ENCODE results near the gene FBH1.
"Not testable (repeated sequence)": the region's sequence is repeated elsewhere in the genome, so short reads cannot be mapped to it uniquely, and the experiment has no call there.

Gene FBH1

DNA sequence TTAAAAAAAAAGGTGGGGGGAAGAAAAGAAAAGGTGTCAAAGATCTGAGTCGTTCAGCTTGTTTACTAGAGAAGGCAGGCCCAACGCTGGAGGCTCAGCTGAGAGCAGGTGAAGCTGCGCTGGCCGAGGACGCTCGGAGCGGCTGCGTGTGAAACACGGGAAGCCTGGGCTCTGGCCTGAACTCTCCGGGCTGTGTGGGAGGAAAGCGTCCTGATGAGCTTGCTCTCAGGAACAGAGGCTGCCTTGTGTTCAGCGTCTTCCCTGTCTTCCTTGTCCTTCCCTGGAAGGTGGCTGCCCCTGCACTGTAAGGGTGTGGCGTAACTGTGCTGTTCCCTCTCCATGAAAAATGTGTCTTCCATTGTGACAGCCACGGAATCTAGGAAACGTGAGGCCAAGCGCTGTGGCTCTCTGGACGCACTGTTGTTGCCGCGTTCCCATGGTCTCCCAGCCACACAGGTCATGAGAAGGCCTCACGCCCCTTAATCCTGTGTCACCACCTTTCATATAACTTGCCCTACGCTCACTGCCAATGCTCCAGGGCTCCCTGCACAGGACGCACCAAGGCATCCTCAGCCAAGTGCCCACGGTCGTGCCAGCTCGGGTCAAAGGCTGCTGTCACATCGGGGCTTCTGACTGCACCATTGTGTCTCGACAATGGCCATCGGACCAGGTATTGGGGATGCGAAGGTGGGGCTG is 71.5 kb downstream of the FBH1 start:
- DNase-seq, result no peak

DNA sequence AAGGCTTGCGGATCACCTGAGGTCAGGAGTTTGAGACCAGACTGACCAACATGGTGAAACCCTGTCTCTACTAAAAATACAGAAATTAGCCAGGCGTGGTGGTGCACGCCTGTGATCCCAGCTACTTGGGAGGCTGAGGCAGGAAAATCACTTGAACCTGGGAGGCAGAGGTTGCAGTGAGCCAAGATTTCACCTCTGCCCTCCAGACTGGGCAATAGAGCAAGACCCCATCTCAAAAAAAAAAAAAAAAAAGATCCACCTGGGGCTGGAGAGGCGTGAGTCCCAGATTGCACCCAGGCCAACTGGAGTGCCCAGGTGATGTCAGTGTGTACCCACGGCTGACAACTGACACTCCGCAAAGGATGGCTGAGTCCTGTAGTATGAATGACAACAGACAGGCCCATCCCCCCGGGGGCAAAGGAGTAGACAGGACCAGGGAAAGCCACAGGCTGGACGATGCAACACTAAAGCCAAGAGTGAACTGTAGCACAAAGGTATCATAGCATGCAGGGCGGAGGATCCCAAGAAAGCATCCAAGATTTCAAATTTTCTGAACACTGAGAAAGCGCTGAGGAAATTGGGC is 72.4 kb downstream of the FBH1 start:
- not testable (repeated sequence) for DNase-seq

DNA sequence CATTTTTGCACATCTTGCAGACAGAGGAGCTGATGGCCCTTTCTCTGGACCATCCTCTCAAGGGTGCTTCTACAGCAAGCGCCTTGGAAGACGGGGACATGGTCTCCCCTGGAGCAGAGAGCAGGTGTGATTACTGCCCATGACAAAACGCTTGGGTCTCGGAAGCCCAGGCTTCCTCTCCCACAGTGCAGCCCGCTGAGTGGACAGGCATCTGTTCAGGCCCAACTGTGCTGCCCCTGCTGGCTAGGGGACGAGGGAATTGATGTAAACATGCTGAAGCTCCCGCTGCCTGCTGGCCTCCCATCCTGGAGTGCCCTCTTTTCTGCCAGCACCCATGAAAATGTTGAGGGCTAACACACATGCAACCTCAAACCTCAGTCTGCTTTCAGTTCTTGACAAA is 73.0 kb downstream of the FBH1 start:
- no peak for DNase-seq

DNA sequence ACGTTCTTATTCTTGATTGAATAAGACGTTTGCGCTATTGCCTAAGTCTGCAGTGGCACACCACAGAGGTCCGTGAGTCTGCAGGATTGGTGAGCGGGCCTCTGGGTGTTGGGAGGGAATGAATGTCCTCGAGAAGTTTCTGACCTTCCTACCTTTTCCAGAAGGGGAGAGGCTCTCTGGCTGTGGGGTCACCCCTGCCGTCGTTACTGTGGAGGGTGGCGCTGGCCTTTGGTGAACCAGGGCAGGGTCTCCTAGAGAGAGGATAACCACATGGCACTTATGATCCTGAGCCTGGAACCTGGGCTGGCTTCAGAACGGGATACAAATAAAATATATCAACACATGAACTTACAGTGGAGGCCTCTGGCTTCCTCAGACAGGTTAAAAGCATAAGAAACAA is 73.5 kb downstream of the FBH1 start:
- no peak for DNase-seq

DNA sequence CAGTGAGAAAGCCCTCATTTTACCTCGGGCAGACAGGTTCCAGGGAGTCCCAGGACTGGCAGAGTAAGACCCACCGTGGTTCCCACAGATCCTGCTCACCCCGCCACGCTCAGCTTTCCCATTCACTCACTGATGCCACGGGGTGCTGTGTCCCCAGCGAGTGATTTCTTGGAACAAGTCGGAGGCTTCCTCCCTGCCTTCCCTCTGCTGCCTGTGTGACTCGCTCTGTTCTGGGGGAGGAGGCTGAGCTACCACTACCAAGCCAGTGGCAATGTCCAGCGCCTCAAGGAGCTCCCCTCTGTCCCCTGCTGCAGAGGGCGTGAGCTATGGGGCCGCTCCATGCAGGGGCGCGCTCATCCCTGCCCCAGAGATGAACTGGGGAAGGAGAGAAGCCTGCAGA is 74.7 kb downstream of the FBH1 start:
- no peak for DNase-seq

DNA sequence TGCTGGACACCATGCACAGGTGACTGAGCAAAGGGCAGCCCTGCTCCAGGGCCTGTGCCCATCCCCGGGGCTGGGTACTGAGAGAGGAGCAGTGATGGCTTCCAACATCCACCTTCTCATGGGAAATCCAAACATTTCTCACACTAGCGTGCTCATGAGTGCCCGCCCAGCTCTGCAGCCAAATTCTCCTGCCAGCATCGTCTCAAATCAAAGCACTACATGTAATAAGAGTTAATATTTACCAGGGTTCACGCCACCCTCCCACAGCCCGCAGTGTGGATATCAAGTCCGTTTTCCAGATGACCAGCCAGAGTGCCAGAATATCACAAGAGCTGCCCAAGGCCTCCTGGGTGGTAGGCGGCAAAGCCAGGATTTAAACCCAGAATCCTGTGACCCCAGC is 75.2 kb downstream of the FBH1 start:
- DNase-seq, result no peak

DNA sequence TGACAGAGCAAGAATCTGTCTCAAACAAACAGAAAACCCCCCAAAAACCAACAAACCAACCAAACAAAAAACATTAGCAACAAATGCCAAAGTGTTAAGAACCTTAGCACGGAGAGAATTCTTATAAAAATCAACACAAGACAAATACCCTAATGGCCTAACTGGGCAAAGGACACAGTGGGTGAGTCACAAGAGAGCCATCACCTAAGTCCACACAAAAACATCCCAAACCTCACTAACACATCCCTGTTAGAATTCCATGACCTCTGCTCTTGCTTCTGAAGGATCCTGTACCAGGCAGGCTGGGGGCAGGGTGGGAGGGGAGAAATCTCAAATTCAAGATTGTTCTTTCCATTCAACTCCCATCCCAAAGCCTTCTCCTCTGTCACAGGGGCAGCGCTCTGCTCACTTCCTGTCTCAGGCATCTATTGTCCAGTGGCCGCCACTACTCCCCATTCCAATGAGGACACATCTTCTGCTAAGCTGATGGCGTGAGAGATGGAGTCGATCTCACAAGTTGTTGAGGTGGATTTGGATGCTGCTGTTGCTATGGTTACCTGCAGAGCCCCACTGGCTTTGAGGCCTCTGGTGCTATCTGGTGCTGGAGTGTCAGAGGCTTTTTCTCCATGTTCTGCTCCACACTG is 78.1 kb downstream of the FBH1 start:
- DNase-seq, result no peak

DNA sequence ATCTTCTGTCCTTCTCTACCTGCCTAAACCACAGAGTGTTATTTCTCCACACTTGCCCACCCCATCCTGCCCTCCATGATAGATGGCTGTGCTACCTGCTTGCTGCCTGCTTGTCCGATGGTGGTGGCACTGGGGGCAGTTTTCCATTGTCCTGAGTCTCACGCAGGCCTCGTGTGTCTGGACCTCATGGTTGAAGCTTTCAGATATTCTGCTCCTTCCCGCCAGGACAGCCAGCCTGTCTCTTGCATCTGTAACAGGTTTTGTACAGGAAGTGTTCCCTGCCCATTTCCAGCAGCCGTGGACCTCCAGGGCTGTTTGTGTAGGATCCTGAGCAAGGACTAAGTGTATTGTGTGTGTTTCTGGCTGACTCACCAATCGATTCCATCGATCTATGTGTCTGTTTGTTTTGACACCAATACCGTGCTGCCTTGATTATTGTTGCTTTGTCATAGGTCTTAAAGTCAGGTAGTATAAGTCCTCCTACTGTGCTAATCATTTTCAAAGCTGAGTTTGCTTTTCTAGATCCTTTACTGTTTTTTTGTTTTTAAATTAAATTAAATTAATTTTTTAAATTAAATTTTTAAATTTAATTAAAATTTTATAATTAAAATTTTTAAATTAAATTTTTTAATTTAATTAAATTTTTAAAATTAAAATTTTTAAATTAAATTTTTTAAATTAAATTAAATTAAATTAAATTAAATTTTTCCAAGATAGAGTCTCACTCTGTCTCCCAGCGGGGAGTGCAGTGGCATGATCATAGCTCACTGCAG is 78.8 kb downstream of the FBH1 start:
- no peak for DNase-seq

DNA sequence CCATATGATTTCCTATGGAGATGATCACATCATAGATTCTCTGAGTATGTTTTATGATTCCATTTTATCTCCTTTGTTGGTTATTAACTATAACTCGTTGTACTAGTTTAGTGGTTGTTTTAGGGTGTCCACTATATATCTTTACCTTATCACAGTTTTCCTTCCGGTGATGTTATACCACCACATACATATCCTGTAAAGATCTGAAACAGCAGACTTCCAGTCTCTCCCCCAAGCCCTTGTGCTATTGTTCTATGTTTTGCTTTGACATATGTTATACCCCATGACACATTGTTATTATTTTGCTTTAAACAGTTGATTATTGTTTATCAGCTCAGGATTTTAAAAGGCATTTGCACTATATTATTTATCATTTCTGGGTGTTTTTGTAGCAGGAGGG is 80.0 kb downstream of the FBH1 start:
- no peak for DNase-seq

DNA sequence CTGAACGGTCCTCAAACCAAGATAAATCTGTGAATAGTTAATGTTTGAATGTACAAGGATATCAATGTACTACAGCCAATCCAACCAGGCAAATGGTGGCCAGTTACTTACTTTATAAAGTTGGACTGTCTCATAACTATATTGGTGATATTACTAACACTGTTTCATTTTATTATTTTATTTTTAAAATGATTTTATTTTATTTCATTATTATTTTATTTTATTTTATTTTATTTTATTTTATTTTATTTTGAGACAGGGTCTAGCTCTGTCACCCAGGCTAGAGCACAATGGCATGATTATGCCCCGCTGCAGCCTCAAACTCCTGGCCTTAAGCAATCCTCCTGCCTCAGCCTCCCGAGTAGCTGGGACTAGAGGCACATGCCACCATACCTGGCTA is 80.5 kb downstream of the FBH1 start:
- DNase-seq, result no peak

DNA sequence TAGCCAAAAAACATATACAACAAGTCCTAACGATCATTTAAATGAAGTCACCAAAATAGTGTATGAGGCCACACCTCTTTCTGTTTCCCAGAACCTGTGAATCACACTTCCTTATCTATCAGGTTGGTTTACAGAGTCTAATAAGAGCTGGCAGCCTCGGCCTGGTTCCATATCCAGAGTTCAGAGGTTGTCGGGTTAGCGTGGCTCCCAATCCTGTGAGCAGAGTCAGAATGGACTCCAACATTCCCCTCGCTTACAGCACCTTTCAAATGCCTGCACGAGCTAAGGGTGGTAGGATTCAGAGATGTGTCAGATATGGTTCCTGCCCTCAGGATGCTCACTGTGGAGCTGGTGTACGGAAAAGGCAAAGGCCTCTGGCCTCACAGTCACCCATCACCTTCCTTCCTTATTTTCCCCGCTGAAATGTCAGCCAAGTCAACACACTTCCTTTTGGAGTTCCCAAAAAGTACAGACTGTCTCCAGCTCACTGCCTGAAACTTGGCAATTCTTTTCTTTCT is 81.3 kb downstream of the FBH1 start:
- DNase-seq, result peak; percentile 54

DNA sequence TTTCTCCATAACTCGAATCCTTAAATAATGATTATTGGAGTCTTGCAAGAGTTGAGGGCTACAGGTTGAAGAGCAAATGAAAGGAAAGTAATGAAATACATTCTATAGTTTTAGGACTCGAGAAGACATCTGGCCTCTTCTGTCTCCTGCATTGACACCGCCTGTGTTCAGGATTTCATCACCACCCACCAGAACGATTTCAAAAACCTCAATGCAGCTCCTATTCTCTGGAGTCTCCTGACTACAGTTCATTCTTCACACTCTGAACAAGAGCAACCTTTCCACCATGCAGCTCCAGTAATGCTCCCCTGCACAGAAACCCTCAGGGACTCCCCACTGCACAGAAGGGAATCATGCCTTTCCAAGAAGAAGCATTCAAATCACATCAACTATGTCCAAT is 81.8 kb downstream of the FBH1 start:
- DNase-seq, result peak; percentile 25

DNA sequence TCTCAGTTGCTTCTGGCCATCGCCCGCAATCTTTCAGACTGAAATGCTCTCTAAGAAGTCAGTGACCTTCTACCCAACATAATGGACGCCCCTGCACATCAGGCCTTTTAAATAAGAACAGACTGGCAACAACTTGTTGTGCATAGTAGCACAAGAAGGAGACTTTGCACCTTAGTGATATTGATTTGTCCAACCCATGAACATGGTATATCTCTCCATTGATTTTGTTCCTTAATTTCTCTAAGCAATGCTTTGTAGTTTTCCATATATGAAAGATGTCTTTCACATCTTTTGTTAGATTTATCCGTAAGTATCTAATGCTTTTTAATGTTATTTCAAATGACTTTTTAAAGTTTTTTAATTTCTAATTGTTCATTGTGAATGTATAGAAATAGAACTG is 83.0 kb downstream of the FBH1 start:
- no peak for DNase-seq

DNA sequence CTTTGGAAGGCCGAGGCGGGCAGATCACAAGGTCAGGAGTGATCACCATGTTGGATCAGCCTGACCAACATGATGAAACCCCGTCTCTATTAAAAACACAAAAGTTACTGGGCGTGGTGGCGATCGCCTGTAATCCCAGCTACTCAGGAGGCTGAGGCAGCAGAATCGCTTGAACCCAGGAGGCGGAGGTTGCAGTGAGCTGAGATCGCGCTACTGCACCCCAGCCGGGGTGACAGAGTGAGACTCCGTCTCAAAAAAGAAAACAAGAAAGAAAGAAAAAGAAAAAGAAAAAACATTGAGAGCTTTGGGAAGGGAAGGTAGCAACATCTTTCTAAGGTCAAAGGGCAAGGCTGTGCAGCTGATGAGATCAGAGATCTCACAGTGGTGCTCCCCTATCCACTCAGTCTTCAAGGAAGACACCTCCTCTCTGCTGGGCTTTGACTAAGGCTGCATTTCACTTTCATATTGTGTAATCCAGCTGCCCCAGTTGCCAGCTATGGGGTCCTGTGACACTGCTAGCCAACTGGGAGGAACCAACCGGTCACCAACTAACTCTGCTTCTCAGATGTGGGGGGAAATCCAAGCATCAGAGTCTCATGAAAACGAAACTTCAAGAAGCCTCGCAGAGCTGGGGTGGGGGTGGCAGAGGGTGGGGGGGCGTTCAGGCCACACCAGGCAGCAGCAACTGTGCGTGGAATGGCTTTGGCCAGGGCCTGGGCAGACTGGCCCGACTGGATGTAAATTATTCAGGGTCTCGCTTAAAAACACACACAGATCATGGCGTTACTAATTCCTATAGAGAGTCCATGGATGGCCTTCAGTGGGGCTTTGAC is 85.8 kb downstream of the FBH1 start:
- DNase-seq, result peak; percentile 91

DNA sequence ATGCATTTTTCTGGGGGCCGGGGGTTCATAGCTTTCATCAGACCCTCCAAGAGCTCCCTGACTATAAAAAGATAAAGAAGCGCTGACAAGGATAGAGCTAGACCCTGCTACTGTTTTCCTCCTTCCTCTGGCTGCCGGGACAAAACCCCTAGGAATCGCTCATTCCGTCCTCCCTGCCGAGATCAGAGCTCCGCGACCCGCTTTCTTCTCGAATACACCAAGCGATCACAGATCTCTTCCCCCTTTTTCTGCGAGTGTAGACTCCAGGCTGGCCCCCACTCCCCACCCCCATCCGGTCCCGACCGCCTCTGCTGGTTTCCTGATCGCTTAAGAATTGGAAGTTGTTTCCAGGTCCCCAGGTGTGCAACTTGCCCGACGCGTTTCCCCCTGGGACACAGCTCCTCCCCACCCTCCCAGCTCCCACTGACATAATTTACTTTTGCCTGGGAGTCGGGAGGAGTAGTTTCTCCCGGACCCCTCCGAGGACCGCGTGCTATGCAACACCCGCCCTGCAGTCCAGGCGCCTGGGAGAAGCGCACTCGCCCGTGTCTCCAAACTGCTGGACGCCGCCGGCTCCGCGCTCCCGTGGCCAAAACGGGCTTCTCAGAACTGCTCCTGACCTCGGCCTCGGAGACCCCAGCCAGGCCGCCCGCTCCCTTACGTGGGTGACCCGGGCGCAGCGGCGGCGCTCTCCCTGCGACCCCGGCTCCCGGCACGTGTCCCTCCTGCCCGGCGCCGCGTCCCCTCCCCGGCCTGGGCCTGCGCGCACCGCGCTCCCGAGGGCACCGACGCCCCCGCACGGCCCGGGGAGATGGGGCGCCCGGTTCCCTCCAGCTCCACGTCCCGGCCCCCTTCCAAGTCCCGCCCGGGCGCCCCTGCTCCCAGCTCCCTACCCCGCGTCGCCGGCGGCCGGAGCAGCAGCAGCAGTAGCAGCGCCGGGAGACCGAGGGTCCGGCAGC is 86.7 kb downstream of the FBH1 start:
- peak; percentile 21 for DNase-seq

DNA sequence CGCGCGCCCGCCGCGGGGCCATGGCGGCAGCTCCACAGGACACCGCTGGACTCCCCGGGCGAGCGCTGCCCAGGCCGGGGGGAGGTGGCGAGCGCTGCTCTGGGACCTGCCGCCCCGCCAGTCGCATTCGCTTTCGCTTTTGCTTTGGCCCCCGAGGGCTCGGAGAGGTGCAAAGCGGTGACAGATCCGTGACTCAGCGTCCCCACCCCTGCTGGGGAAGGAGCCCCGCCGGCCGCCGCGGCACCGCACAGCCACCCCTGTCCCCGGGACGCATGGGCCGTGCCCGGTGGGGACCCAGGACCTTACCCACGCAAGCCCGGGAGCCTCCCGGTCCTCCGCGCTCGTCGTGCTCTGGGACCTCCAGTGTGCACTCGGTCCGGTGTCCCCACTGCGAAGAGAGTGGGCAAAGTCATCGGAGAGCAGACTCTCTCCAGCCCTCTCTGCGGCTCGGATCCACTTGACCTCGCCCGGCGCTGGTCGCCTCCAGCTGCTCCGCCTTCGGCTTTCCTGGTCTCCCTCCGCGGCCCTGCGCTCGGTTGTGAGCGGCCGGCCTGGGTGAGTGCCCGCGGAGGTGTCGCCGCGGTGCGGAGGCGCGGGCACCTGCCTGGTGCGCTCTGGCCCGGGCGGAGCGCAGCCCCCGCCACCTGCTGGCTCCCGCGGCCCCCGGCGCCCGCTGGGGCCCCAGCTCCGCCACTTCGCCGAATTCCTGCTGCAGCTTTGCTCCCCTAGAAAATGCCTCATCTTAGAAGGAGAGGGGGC is 87.6 kb downstream of the FBH1 start, which contains the start of gene IL15RA:
IL15RA (minus strand) TSS at position 73 of the 759 bp plus-strand sequence; CDS start at position 22, 51 bp downstream.
- peak; percentile 45 for DNase-seq

DNA sequence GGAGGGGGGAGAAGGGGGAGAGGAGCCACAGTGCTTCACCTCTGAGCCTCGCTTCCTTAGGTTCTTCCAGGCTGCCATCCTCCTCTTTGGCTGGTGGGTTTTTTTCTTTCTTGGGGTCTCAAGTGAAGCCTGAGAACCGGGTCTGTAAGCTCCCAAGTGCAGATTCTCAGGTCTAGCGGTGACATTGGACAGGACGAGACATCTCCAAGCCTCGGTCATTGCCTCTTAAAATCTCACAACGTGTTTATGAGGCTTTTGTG is 88.1 kb downstream of the FBH1 start:
- DNase-seq, result no peak

DNA sequence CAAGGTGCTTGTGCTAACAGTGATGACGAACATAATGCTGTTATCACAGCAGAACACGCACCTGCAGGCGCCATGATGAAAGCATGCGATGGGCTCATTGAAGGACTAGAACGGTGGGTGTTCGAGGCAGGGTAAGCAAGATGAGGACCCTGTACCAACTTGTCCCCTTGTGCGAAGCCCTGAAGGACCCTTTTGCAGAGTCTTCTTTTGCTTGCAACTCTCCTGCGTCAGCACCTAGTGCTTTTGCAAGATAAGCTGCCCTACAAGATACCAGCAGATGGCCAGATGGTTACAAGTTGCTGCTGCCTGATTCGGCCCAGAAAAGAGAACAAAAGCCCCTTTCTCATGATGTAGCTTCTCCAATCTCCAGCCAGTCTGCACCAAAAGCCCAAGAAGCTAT is 91.5 kb downstream of the FBH1 start:
- no peak for DNase-seq

DNA sequence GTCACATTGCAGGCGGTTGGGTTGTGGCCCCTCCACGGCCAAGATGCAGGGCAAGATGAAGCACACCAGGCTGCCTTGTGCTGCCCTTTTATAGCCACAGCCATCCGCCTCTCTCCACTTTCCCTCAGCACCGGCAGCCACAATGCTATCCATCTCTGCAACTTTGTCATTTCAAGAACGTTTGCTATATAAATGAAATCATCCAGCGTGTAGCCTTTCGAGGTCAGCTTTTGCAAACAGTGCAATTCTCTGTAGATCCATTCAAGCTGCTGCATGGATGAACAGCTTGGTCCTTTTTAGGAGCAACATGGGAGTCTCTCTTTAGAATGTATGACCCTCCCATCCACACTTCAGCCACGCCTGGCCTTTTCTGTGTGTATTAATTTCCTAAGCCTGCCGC is 93.7 kb downstream of the FBH1 start:
- no peak for DNase-seq

DNA sequence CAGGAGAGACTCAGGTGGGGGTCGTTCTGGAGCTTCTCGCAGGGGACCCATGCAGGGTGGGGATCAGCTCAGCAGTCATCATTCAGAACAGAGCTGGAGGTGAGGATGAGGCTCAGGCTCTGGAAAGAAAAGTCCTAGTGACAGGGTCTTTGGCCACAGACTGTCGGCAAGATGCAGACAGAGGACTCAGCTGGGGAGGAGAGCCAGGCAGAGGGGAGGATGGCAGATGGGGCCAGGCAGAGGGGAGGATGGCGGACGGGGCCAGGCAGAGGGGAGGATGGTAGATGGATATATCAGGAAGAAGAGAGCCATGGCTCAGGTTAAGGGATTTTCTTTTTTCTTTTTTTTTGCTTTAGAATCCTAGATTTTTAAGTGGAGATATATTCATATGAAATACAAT is 95.0 kb downstream of the FBH1 start:
- DNase-seq, result no peak

Data from MV-4-11 (cell line).